ENCODE measurements around the gene PTCHD4.
"Not testable (repeated sequence)": the region's sequence is repeated elsewhere in the genome, so short reads cannot be mapped to it uniquely, and the experiment has no call there.

The PTCHD4 gene

DNA sequence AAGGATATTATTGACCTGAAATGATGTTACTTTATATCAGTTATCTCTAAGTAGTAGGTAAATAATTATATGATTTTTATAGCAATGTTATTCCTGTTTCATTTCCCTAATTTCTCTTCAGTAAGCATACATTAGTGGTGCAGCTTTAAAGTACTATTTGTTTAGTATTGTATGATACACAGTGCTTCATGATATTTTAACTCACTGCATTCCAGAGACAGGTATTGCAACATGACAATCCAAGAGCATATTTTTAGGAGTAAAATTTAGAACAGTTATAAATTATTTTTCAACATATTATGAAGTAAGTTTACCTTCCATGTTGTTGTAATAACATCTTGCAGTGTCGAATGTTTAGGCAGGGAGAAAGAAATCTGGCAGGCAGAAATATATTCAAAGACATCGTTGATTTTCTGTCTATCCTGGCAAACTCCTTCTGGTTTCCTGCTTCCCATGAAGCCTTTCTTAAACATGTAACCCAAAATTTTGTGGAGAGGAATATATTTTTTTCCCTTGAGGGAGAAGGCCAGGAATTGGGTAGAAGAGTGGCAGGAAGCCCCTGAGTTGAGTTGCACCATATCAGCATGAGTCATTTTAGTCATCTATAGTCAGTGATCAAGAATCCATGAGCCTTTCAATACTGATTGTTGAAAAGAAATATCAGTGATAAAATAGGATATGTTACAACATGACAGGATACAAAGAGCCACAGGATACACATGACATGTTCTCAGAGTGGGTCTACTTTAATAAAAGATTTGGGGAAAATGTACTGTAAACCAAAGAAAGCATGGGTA lies 29.0 kb upstream of the PTCHD4 start:
- DNase-seq (ENCODE audit: low read depth): no peak
- TF ChIP-seq, protein P1, sequence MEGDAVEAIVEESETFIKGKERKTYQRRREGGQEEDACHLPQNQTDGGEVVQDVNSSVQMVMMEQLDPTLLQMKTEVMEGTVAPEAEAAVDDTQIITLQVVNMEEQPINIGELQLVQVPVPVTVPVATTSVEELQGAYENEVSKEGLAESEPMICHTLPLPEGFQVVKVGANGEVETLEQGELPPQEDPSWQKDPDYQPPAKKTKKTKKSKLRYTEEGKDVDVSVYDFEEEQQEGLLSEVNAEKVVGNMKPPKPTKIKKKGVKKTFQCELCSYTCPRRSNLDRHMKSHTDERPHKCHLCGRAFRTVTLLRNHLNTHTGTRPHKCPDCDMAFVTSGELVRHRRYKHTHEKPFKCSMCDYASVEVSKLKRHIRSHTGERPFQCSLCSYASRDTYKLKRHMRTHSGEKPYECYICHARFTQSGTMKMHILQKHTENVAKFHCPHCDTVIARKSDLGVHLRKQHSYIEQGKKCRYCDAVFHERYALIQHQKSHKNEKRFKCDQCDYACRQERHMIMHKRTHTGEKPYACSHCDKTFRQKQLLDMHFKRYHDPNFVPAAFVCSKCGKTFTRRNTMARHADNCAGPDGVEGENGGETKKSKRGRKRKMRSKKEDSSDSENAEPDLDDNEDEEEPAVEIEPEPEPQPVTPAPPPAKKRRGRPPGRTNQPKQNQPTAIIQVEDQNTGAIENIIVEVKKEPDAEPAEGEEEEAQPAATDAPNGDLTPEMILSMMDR (IDR thresholded peaks at IDR 0.05; ENCODE audit: control insufficient read depth, insufficient read depth, low read depth, low read length, missing control alignments): no peak
- no peak overlapping the region for H3K4me3 ChIP-seq (ENCODE audit: control insufficient read depth, low read depth, low read length)

DNA sequence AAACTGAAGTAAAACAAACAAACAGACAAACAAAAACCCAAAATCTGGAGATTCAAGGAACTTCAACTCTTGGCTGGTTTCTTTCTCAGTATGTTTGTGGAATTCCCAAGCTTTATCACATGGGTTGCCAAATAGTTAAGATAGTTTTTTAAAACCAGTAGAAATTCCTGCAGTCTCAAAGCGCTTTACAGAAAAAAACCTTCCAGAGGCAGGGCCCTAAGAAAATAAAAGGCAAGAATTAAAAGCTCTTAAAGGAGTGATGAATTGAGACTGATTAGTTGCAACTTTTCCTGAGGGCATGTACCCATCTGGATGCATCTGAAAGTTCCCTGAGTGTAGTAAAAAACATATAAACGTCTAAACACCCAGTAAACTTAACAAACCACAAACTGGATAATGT lies 25.9 kb upstream of the PTCHD4 start:
- TF ChIP-seq, protein P1 (IDR thresholded peaks at IDR 0.05; ENCODE audit: control insufficient read depth, insufficient read depth, low read depth, low read length, missing control alignments): no peak
- H3K4me3 ChIP-seq (ENCODE audit: control insufficient read depth, low read depth, low read length): no peak overlapping the region
- DNase-seq (ENCODE audit: low read depth): no peak

DNA sequence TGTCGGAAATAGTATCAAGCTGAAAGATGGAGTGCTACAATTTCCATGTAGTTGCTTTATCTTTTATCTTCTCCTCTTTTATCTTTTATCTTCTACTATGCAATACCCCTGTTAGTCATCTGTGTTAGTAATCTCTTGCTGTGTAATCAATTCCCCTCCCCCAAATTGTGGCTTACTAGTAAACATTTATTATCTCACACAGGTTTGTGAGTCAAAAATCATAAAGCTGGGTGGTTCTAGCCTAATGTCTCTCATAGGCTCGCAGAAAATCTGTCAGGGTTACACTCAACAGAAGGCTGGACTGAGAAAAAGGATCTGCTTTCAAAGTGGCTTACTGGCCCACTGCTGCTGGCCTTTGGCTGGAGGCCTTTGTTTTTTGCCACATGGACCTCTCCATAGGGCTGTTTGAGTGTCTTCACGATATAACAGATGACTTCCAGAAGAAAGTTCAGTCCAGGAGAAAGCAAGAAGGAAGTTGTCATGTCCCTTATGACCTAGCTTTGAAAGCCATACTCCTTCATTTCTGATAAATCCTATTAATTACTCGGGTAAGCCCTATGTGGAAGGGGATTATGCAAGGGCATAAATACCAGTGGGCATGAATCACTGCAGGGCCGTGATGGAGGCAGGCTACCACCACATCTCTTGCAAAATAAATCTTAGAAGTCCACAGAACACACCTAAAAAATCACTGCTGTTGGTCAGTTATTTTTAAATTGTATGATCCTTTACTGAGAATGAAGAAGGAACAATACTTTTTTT lies 24.5 kb upstream of the PTCHD4 start:
- no peak for DNase-seq (ENCODE audit: low read depth)
- H3K4me3 ChIP-seq (ENCODE audit: control insufficient read depth, low read depth, low read length): no peak overlapping the region
- TF ChIP-seq, protein P1 (IDR thresholded peaks at IDR 0.05; ENCODE audit: control insufficient read depth, insufficient read depth, low read depth, low read length, missing control alignments): no peak

DNA sequence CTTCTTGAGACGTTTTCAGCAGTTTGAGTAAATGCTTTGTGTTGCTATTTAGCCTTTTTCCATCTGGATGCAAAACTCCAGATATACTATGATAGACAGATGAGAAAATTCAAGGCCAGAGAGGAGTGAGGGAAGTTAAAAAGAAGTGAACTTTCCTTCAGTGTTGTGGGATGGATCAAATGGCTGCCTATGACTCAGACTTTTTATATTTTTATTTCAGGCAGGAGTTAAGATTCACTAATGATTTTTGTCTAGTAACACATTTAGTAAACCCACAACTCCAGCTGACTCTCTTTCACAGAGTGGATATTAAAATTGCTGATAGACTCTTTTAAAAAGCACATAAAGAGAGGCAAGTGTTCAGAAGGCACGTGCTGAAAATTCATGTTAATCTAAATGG lies 23.2 kb upstream of the PTCHD4 start:
- TF ChIP-seq, protein P1 (IDR thresholded peaks at IDR 0.05; ENCODE audit: control insufficient read depth, insufficient read depth, low read depth, low read length, missing control alignments): no peak

DNA sequence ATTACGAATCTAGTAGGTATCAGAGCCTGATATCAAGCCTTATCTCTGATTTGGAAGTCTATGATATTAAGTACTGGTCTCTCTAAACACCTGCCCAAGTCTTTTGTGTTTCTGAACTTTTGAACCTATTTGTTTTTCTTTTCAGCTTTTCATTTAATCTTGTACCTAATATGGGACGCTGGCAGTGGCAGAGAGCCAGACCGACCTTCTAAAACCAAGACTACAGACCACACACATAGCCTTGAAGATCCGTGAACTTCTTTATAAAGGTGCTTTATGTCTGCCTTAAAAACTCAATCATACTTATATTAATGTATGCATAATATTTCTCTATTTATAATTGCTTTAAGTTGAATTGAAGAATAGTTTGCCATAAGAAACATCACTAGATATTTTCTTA lies 12.6 kb upstream of the PTCHD4 start:
- TF ChIP-seq, protein P1 (IDR thresholded peaks at IDR 0.05; ENCODE audit: control insufficient read depth, insufficient read depth, low read depth, low read length, missing control alignments): no peak
- DNase-seq (ENCODE audit: low read depth): no peak
- no peak overlapping the region for H3K4me3 ChIP-seq (ENCODE audit: control insufficient read depth, low read depth, low read length)

More for the DNA sequence above, 23.2 kb upstream of the PTCHD4 start:
- H3K4me3 ChIP-seq (ENCODE audit: control insufficient read depth, low read depth, low read length): no peak overlapping the region
- DNase-seq (ENCODE audit: low read depth): no peak

DNA sequence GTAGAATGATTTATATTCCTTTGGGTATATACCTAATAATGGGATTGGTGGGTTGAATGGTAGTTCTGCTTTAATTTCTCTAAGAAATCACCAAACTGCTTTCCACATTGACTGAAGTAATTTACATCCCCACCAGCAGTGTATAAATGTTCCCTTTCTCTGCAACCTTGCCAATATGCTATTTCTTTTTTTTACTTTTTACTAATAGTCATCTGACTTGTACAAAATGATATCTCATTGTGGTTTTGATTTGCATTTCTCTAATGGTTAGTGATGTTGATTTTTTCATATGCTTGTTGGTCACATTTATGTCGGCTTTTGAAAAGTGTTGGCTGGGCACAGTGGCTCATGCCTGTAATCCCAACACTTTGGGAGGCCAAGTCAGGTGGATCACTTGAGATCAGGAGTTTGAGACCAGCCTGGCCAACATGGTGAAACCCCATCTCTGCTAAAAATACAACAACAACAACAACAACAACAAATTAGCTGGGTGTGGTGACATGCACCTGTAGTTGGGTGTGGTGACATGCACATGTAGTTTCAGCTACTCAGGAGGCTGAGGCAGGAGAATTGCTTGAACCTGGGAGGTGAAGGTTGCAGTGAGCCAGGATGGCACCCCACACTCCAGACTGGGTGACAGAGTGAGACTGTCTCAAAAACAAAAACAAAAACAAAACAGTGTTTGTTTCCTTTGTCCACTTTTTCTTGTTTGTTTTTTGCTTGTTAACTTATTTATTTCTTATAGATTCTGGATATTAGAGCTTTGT lies 11.2 kb upstream of the PTCHD4 start:
- DNase-seq (ENCODE audit: low read depth): not testable (repeated sequence)

More for the DNA sequence above, 11.2 kb upstream of the PTCHD4 start:
- not testable (repeated sequence) for H3K4me3 ChIP-seq (ENCODE audit: control insufficient read depth, low read depth, low read length)
